WTC11 (cell line): ENCODE measurements around the gene CSPG4.
A peak's percentile ranks its signal among the peaks of the same experiment; 100 is the strongest.

Experiments used
- ESRRA ChIP-seq: sonication (generic); formaldehyde crosslinking; IDR thresholded peaks from 2 replicates; pipeline ENCODE4 v1.8.1; 2022; ENCODE audit warnings: mild to moderate bottlenecking, missing genetic modification reagents, borderline replicate concordance
- MYBL2 ChIP-seq: sonication (generic); formaldehyde crosslinking; IDR thresholded peaks from 2 replicates; pipeline ENCODE4 v1.8.1; 2023; ENCODE audit warnings: mild to moderate bottlenecking, moderate library complexity, missing genetic modification reagents
- USF1 ChIP-seq: sonication (generic); formaldehyde crosslinking; IDR thresholded peaks from 2 replicates; pipeline ENCODE4 v1.8.0; 2022; ENCODE audit warnings: mild to moderate bottlenecking, missing genetic modification reagents

GRCh38 chr15:75625542-75626347 lies 86.9 kb downstream of the CSPG4 start, which contains the start of gene SNUPN:
- TF ChIP-seq ESRRA (CRISPR knock-in tag) (no peak), USF1 (CRISPR knock-in tag) (no peak; the same call in 1 of the 2 replicates), MYBL2 (CRISPR knock-in tag) (peak; percentile 97)
